ENCODE data around the gene MRPL42.

MRPL42 gene

GRCh38 chr12:93500667-93501066 is 33.4 kb downstream of the MRPL42 start:
- DNase-seq: no peak

- DNase-seq: peak; percentile 75
Observed at GRCh38 chr12:93502802-93503623, 35.7 kb downstream of the MRPL42 start.

- no peak for DNase-seq
Observed at GRCh38 chr12:93507165-93507564, 39.9 kb downstream of the MRPL42 start.

GRCh38 chr12:93509506-93509905 is 42.2 kb downstream of the MRPL42 start:
- no peak for DNase-seq

GRCh38 chr12:93514853-93515252 is 47.5 kb downstream of the MRPL42 start:
- no peak for DNase-seq

GRCh38 chr12:93518725-93519124 is 51.4 kb downstream of the MRPL42 start:
- DNase-seq: no peak

- no peak for DNase-seq
Observed at GRCh38 chr12:93519859-93520258, 52.5 kb downstream of the MRPL42 start.

- DNase-seq: no peak
Observed at GRCh38 chr12:93520454-93520853, 53.1 kb downstream of the MRPL42 start.

- no peak for DNase-seq
Observed at GRCh38 chr12:93521225-93522080, 54.1 kb downstream of the MRPL42 start.

GRCh38 chr12:93524386-93525133 is 57.2 kb downstream of the MRPL42 start:
- no peak for DNase-seq

- no peak for DNase-seq
Observed at GRCh38 chr12:93526786-93527428, 59.6 kb downstream of the MRPL42 start.

- no peak for DNase-seq
Observed at GRCh38 chr12:93530358-93530757, 63.0 kb downstream of the MRPL42 start.

- DNase-seq: no peak
Observed at GRCh38 chr12:93533310-93533709, 66.0 kb downstream of the MRPL42 start.

GRCh38 chr12:93536111-93536765 is 68.9 kb downstream of the MRPL42 start:
- DNase-seq: no peak

- no peak for DNase-seq
Observed at GRCh38 chr12:93536766-93537488, 69.6 kb downstream of the MRPL42 start.

GRCh38 chr12:93537769-93538168 is 70.5 kb downstream of the MRPL42 start:
- no peak for DNase-seq

- DNase-seq: no peak
Observed at GRCh38 chr12:93539821-93540220, 72.5 kb downstream of the MRPL42 start.

- DNase-seq: no peak
Observed at GRCh38 chr12:93540466-93540865, 73.2 kb downstream of the MRPL42 start.

- no peak for DNase-seq
Observed at GRCh38 chr12:93541578-93542225, 74.4 kb downstream of the MRPL42 start.

- no peak for DNase-seq
Observed at GRCh38 chr12:93547778-93548177, 80.5 kb downstream of the MRPL42 start.

GRCh38 chr12:93549174-93549573 is 81.9 kb downstream of the MRPL42 start:
- DNase-seq: no peak
